GM23338 (cell line): Measurements from ENCODE around the gene PABPC1L. TPM values are rescaled to one million over a fixed set of nuclear protein-coding genes. Genes with fewer than 3 reads are reported as not detected.

ENCODE experiments used
- ATAC-seq: fragments of 200-7000 bp; cut with Tn5 transposase; 3 replicates; pipeline ENCODE4 v1.9.1; 2020
- DNase-seq: peaks from one replicate; pipeline ENCODE4 v3.0.0-alpha.2; 2015; ENCODE audit warnings: low spot score
- H2AFZ ChIP-seq: fragments of 200-600 bp; sonication (generic); 2 replicates; pipeline ENCODE4 v1.8.0; 2016; ENCODE audit warnings: antibody characterized with exemption, mild to moderate bottlenecking, moderate library complexity
- H3F3A ChIP-seq: fragments of 200-600 bp; sonication (generic); replicated peaks from 2 replicates; pipeline ENCODE4 v1.8.0; 2017; ENCODE audit warnings: antibody characterized with exemption, mixed run types, low read depth
- H3K27ac ChIP-seq: fragments of 200-600 bp; sonication (generic); 2 replicates; pipeline ENCODE4 v1.6.1; 2016; ENCODE audit warnings: low read depth
- H3K27me3 ChIP-seq: fragments of 200-600 bp; sonication (generic); 2 replicates; pipeline ENCODE4 v1.8.0; 2016; ENCODE audit warnings: mild to moderate bottlenecking, mixed run types, moderate library complexity; ENCODE audit not compliant: insufficient read depth
- H3K36me3 ChIP-seq: fragments of 200-600 bp; sonication (generic); 2 replicates; pipeline ENCODE4 v1.8.0; 2016; ENCODE audit warnings: mild to moderate bottlenecking; ENCODE audit not compliant: insufficient read depth
- H3K4me1 ChIP-seq: fragments of 200-600 bp; sonication (generic); 2 replicates; pipeline ENCODE4 v1.8.0; 2016; ENCODE audit warnings: mild to moderate bottlenecking, moderate library complexity; ENCODE audit not compliant: insufficient read depth
- H3K4me2 ChIP-seq: fragments of 200-600 bp; sonication (generic); 2 replicates; pipeline ENCODE4 v1.7.1; 2017; ENCODE audit warnings: mixed run types
- H3K4me3 ChIP-seq: fragments of 200-600 bp; sonication (generic); 2 replicates; pipeline ENCODE4 v1.6.1; 2016; ENCODE audit warnings: mixed run types
- H3K79me2 ChIP-seq: fragments of 200-600 bp; sonication (generic); replicated peaks from 2 replicates; pipeline ENCODE4 v1.8.0; 2017; ENCODE audit warnings: mild to moderate bottlenecking; ENCODE audit not compliant: insufficient read depth
- H3K9me2 ChIP-seq: fragments of 200-600 bp; sonication (generic); 2 replicates; pipeline ENCODE4 v1.8.0; 2017; ENCODE audit not compliant: insufficient read depth
- H4K20me1 ChIP-seq: fragments of 200-600 bp; sonication (generic); replicated peaks from 2 replicates; pipeline ENCODE4 v1.8.0; 2017; ENCODE audit warnings: mild to moderate bottlenecking; ENCODE audit not compliant: insufficient read depth
- H3K27ac Mint-ChIP-seq: 2 replicates; pipeline ENCODE4 v1.8.0; 2020; ENCODE audit warnings: inconsistent platforms, mild to moderate bottlenecking, moderate library complexity, mixed read lengths
- H3K27me3 Mint-ChIP-seq: 3 replicates; pipeline ENCODE4 v1.8.0; 2022; ENCODE audit warnings: low read depth, mild to moderate bottlenecking, moderate library complexity, mixed read lengths, inconsistent platforms; ENCODE audit not compliant: insufficient read depth, poor library complexity
- H3K36me3 Mint-ChIP-seq: 3 replicates; pipeline ENCODE4 v1.8.0; 2021; ENCODE audit warnings: low read depth, mild to moderate bottlenecking, inconsistent platforms, moderate library complexity, mixed read lengths
- H3K4me1 Mint-ChIP-seq: 3 replicates; pipeline ENCODE4 v1.8.0; 2020; ENCODE audit warnings: mild to moderate bottlenecking, inconsistent platforms, mixed read lengths
- H3K4me3 Mint-ChIP-seq: 3 replicates; pipeline ENCODE4 v1.8.0; 2021; ENCODE audit warnings: moderate library complexity, mild to moderate bottlenecking, inconsistent platforms, mixed read lengths
- H3K9me3 Mint-ChIP-seq: 3 replicates; pipeline ENCODE4 v1.8.0; 2020; ENCODE audit warnings: moderate library complexity, mild to moderate bottlenecking, inconsistent platforms, mixed read lengths
- CTCF ChIP-seq, 2 experiments: fragments of 200-600 bp in 1 of 2; sonication (generic) in 1 of 2; conservative IDR thresholded peaks; 2 replicates each; pipeline versions ENCODE4 v1.5.1 to v1.6.1; 2016 to 2017; ENCODE audit warnings: antibody characterized with exemption in 2 of 2, low read depth in 2 of 2, mild to moderate bottlenecking in 2 of 2, moderate library complexity in 1 of 2
- ETS1 ChIP-seq: IDR thresholded peaks from 2 replicates; pipeline ENCODE4 v1.6.1; 2016; ENCODE audit warnings: antibody characterized with exemption
- EZH2 ChIP-seq: fragments of 200-600 bp; sonication (generic); IDR thresholded peaks from one replicate; pipeline ENCODE4 v1.8.0; 2017; ENCODE audit warnings: antibody characterized with exemption, mild to moderate bottlenecking, low read depth; ENCODE audit not compliant: unreplicated experiment
- EZH2phosphoT487 ChIP-seq: fragments of 200-600 bp; sonication (generic); IDR thresholded peaks from one replicate; pipeline ENCODE4 v1.8.1; 2018; ENCODE audit warnings: antibody characterized with exemption; ENCODE audit not compliant: unreplicated experiment
- JUNB ChIP-seq: IDR thresholded peaks from one replicate; pipeline ENCODE4 v1.6.1; 2016; ENCODE audit warnings: antibody characterized with exemption; ENCODE audit not compliant: unreplicated experiment
- NANOG ChIP-seq: IDR thresholded peaks from 2 replicates; pipeline ENCODE4 v1.6.1; 2016; ENCODE audit warnings: antibody characterized with exemption, borderline replicate concordance
- POLR2AphosphoS5 ChIP-seq: IDR thresholded peaks from 2 replicates; pipeline ENCODE4 v1.6.1; 2016; ENCODE audit warnings: antibody characterized with exemption, low read depth
- REST ChIP-seq: IDR thresholded peaks from one replicate; pipeline ENCODE4 v1.6.1; 2018; ENCODE audit warnings: antibody characterized with exemption; ENCODE audit not compliant: unreplicated experiment
- STAT1 ChIP-seq: IDR thresholded peaks from one replicate; pipeline ENCODE4 v1.6.1; 2016; ENCODE audit warnings: antibody characterized with exemption; ENCODE audit not compliant: unreplicated experiment
- ZNF114 ChIP-seq: fragments of 250-450 bp; sonication (Bioruptor Pico); IDR thresholded peaks from 2 replicates; pipeline ENCODE4 v1.5.0; 2020; ENCODE audit warnings: mild to moderate bottlenecking, moderate library complexity
- ZNF331 ChIP-seq: fragments of 250-450 bp; sonication (Bioruptor Pico); IDR thresholded peaks from 2 replicates; pipeline ENCODE4 v1.5.0; 2020; ENCODE audit warnings: low read depth, mild to moderate bottlenecking, moderate library complexity
- ZNF462 ChIP-seq: fragments of 250-450 bp; sonication (Bioruptor Pico); IDR thresholded peaks from 2 replicates; pipeline ENCODE4 v1.5.0; 2020; ENCODE audit warnings: mild to moderate bottlenecking, moderate library complexity
- polyA plus RNA-seq: library from polyadenylated mRNA; unstranded; fragments of >200 nt; fragmentation: Nextera tagmentation; extraction: Ambion mirVana; gene quantifications from 2 replicates; pipeline ENCODE4 v1.2.1, GENCODE V29; 2016
- total RNA-seq: library from RNA; depleted of rRNA; stranded (reverse); fragments of >200 nt; shearing (Covaris generic); gene quantifications from 2 replicates; pipeline ENCODE4 v1.2.3, GENCODE V29; 2014

Gene PABPC1L
- total and polyA plus RNA-seq, 2 experiments from 2014 or later: 44.4 to 49.1 TPM

- H3K36me3 Mint-ChIP-seq: peaks cover 46% of the 10 kb centered on the region
- H3K27ac Mint-ChIP-seq: no peak overlapping the region
- H3K4me1 Mint-ChIP-seq: peaks cover 6% of the 10 kb centered on the region; the same call in 2 of the 3 replicates
These were observed 22.1 kb downstream of the PABPC1L start for GRCh38 chr20:44931911-44932310.

More at GRCh38 chr20:44931911-44932310, 22.1 kb downstream of the PABPC1L start:
- no peak overlapping the region for H3K4me3 ChIP-seq
- no peak overlapping the region for H3K4me2 ChIP-seq
- DNase-seq (no peak), ATAC-seq (no peak)
- no peaks in the 10 kb centered on the region for H3K4me1 ChIP-seq
- H3K79me2 ChIP-seq: no peaks in the 10 kb centered on the region
- peaks cover 32% of the 10 kb centered on the region for H3K36me3 ChIP-seq
- Mint-ChIP-seq H3K27me3 (peaks cover 15% of the 10 kb centered on the region), H3K9me3 (no peaks in the 10 kb centered on the region), H3K4me3 (no peak overlapping the region)
- TF ChIP-seq ZNF114 (CRISPR knock-in tag): no peak
- no peak for TF ChIP-seq EZH2phosphoT487
- TF ChIP-seq NANOG: no peak
- TF ChIP-seq ZNF462 (CRISPR knock-in tag): no peak
- no peak for TF ChIP-seq ZNF331 (CRISPR knock-in tag)
- no peak for TF ChIP-seq JUNB
- TF ChIP-seq EZH2: no peak
- no peak for TF ChIP-seq CTCF (conservative IDR thresholded peaks at IDR 0.05; ENCODE audit: low read depth in 2 of 2)
- no peak for TF ChIP-seq STAT1
- TF ChIP-seq REST: no peak
- TF ChIP-seq POLR2AphosphoS5: no peak
- TF ChIP-seq ETS1: no peak
- no peaks in the 10 kb centered on the region for H3K27me3 ChIP-seq
- H3K27ac ChIP-seq: no peak overlapping the region
- no peaks in the 10 kb centered on the region for H3K9me2 ChIP-seq
- H4K20me1 ChIP-seq: peaks cover 7% of the 10 kb centered on the region; the same call in 1 of the 2 replicates
- H2AFZ ChIP-seq: no peak overlapping the region
- H3F3A ChIP-seq: no peaks in the 10 kb centered on the region
